ENCODE data around the gene ABCC6. TPM values are rescaled to one million over a fixed set of nuclear protein-coding genes. Genes with fewer than 3 reads are reported as not detected.
A peak's percentile ranks its signal among the peaks of the same experiment; 100 is the strongest.

Gene ABCC6
- polyA plus RNA-seq, 1 of the 3 experiments (the other 2 are of a cell fraction): 0.71 TPM

DNA sequence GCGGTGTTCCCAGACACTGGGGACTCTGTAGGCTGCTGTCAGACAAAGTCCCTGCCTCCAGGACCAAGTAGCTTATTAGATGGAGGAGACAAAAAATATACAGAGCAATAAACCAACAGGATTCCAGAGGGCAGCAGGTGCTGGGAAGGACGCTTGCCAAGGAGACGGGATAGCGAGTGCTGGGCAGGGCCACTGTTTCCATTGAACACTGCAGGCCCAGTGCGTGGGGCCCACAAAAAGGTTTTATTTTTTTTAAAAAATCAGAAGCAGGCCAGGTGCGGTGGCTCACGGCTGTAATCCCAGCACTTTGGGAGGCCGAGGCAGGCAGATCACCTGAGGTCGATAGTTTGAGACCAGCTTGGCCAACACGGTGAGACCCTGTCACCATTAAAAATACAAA lies 84.2 kb downstream of the ABCC6 start:
- POLR2A ChIA-PET: no interaction called here
- Histone ChIP-seq H3K27me3 (ENCODE audit: insufficient read depth) (no peaks in the 10 kb centered on the region), H3K4me1 (ENCODE audit: control insufficient read depth in 1 of 2, insufficient read depth in 2 of 2, low read depth in 1 of 2, low read length in 1 of 2) (peaks cover 0 to 6% of the 10 kb centered on the region in 2 experiments; a peak in 1 of 4 replicates), H3K27ac (ENCODE audit: low read depth in 2 of 2, low read length in 1 of 2) (no peak overlapping the region), H3K36me3 (replicated peaks in 1 of 2; ENCODE audit: control insufficient read depth in 1 of 2, insufficient read depth in 2 of 2, low read length in 1 of 2) (peaks cover 35 to 39% of the 10 kb centered on the region in 2 experiments), H3K9me3 (no peaks in the 10 kb centered on the region), H3F3A (replicated peaks; ENCODE audit: insufficient read depth) (peaks cover 3% of the 10 kb centered on the region), H2AFZ (ENCODE audit: low read depth) (no peak overlapping the region), H3K9ac (no peak overlapping the region), H4K20me1 (ENCODE audit: insufficient read depth) (no peaks in the 10 kb centered on the region), H3K4me2 (no peak overlapping the region), H3K9me2 (no peaks in the 10 kb centered on the region), H3K4me3 (ENCODE audit: low read depth in 2 of 2, low read length in 1 of 2) (no peak overlapping the region), H3K79me2 (ENCODE audit: insufficient read depth) (no peaks in the 10 kb centered on the region)
- no peak for TF ChIP-seq CHD2 (IDR thresholded peaks at IDR 0.05; ENCODE audit: low read length, partially characterized antibody)
- CTCF ChIA-PET: interaction anchor here (0.7 to 1.3 kb wide), 3 partner anchors 11 to 265 kb away, joined by 3 read pairs; no protein-coding TSS in a partner anchor
- WGBS (ENCODE audit: low lambda C conversion rate): over 99% methylated on average over 10 of the region's 10 CpGs
- no peak for DNase-seq

DNA sequence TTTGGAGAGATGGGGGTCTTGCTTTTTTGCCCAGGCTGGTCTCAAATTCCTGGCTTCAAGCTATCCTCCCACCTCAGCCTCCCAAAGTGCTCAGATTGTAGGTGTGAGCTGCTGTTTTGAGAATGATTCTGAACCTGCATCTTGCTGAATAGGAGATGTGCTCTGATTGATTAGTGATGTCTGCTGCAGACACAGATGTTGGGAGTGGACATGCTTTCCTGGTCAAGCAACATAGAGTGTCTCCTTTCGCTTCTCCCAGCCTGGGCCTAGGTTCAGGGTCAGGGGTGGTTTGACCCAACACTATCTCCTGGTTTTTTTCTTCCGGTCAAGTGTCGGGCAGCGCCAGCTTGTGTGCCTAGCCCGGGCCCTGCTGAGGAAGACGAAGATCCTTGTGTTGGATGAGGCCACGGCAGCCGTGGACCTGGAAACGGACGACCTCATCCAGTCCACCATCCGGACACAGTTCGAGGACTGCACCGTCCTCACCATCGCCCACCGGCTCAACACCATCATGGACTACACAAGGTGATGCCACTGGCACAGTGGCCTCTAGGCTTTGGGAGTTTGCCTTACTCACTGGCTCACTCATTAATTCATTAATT lies 85.2 kb downstream of the ABCC6 start:
- Histone ChIP-seq H3K9ac (no peak overlapping the region), H2AFZ (ENCODE audit: low read depth) (no peak overlapping the region), H3K4me1 (ENCODE audit: control insufficient read depth in 1 of 2, insufficient read depth in 2 of 2, low read depth in 1 of 2, low read length in 1 of 2) (peaks cover 0 to 6% of the 10 kb centered on the region in 2 experiments; a peak in 1 of 4 replicates), H3K9me3 (no peaks in the 10 kb centered on the region), H3K4me3 (ENCODE audit: low read depth in 2 of 2, low read length in 1 of 2) (no peak overlapping the region), H3K27me3 (ENCODE audit: insufficient read depth) (no peaks in the 10 kb centered on the region), H3K27ac (ENCODE audit: low read depth in 2 of 2, low read length in 1 of 2) (no peak overlapping the region), H3K9me2 (no peaks in the 10 kb centered on the region), H4K20me1 (ENCODE audit: insufficient read depth) (no peaks in the 10 kb centered on the region), H3K36me3 (replicated peaks in 1 of 2; ENCODE audit: control insufficient read depth in 1 of 2, insufficient read depth in 2 of 2, low read length in 1 of 2) (peaks cover 37 to 39% of the 10 kb centered on the region in 2 experiments), H3F3A (replicated peaks; ENCODE audit: insufficient read depth) (peaks cover 3% of the 10 kb centered on the region), H3K79me2 (ENCODE audit: insufficient read depth) (no peaks in the 10 kb centered on the region), H3K4me2 (no peak overlapping the region)
- WGBS (ENCODE audit: low lambda C conversion rate): 98% methylated on average over 14 of the region's 15 CpGs
- ChIA-PET CTCF (interaction anchor here (0.7 to 1.3 kb wide), 4 partner anchors 10 to 264 kb away, joined by 3 read pairs; no protein-coding TSS in a partner anchor), POLR2A (no interaction called here)
- no peak for TF ChIP-seq MXI1 (IDR thresholded peaks at IDR 0.05; ENCODE audit: low read depth, low read length)
- TF ChIP-seq, protein P1, sequence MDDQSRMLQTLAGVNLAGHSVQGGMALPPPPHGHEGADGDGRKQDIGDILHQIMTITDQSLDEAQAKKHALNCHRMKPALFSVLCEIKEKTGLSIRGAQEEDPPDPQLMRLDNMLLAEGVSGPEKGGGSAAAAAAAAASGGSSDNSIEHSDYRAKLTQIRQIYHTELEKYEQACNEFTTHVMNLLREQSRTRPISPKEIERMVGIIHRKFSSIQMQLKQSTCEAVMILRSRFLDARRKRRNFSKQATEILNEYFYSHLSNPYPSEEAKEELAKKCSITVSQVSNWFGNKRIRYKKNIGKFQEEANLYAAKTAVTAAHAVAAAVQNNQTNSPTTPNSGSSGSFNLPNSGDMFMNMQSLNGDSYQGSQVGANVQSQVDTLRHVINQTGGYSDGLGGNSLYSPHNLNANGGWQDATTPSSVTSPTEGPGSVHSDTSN (IDR thresholded peaks at IDR 0.05): no peak
- TF ChIP-seq EZH2phosphoT487 (IDR thresholded peaks at IDR 0.05; ENCODE audit: borderline replicate concordance, low read depth): no peak
- TF ChIP-seq TEAD4 (IDR thresholded peaks at IDR 0.05; ENCODE audit: borderline replicate concordance, insufficient read depth): no peak
- no peak for DNase-seq

DNA sequence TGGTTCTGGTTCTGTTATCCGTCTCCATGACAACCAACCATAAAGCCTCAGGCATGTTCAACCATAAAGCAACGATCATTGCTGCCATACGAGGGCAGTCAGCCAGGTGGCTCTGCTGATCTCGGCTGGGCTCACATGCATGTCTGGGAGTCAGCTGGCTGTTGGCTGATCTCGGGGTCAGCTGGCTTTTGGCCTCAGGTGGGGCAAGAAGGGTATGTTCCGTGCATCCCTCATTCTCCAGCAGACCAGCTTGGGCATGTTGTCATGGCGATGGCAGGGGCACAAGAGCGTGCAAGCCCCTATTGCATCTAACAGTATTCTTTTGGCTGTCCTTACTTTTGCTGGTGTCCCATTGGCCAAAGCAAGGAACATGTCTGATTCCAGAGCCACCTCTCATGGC lies 86.2 kb downstream of the ABCC6 start:
- H3K27ac ChIP-seq (ENCODE audit: low read depth in 2 of 2, low read length in 1 of 2): no peak overlapping the region
- no peaks in the 10 kb centered on the region for H3K9me3 ChIP-seq
- no peaks in the 10 kb centered on the region for H4K20me1 ChIP-seq (ENCODE audit: insufficient read depth)
- no peak overlapping the region for H3K4me2 ChIP-seq
- DNase-seq: peak; percentile 33
- TF ChIP-seq FOSL2 (IDR thresholded peaks at IDR 0.05; ENCODE audit: borderline replicate concordance, low read depth): no peak
- TF ChIP-seq, protein P1 (IDR thresholded peaks at IDR 0.05): no peak
- no peak for TF ChIP-seq RXRA (IDR thresholded peaks at IDR 0.05; ENCODE audit: borderline replicate concordance, low read depth)
- no peak for TF ChIP-seq ELF1 (IDR thresholded peaks at IDR 0.05)
- no peak for TF ChIP-seq SIN3A (IDR thresholded peaks at IDR 0.05; ENCODE audit: borderline replicate concordance, low read depth, low read length)
- TF ChIP-seq TEAD4 (IDR thresholded peaks at IDR 0.05; ENCODE audit: borderline replicate concordance, insufficient read depth): no peak
- TF ChIP-seq EZH2phosphoT487 (IDR thresholded peaks at IDR 0.05; ENCODE audit: borderline replicate concordance, low read depth): no peak
- no peak for TF ChIP-seq GABPA (IDR thresholded peaks at IDR 0.05; ENCODE audit: low read depth)
- H3F3A ChIP-seq (replicated peaks; ENCODE audit: insufficient read depth): no peaks in the 10 kb centered on the region
- H3K36me3 ChIP-seq (replicated peaks in 1 of 2; ENCODE audit: control insufficient read depth in 1 of 2, insufficient read depth in 2 of 2, low read length in 1 of 2): peaks cover 33 to 37% of the 10 kb centered on the region in 2 experiments
- WGBS (ENCODE audit: low lambda C conversion rate): 73% methylated on average over 7 of the region's 8 CpGs
- H3K9me2 ChIP-seq: no peaks in the 10 kb centered on the region
- no peaks in the 10 kb centered on the region for H3K27me3 ChIP-seq (ENCODE audit: insufficient read depth)
- ChIA-PET POLR2A (no interaction called here), CTCF (interaction anchor here (1.1 to 1.7 kb wide), 4 partner anchors 9 to 57 kb away, joined by 3 to 7 read pairs (median 3); no protein-coding TSS in a partner anchor)
- no peak overlapping the region for H2AFZ ChIP-seq (ENCODE audit: low read depth)
- H3K79me2 ChIP-seq (ENCODE audit: insufficient read depth): no peaks in the 10 kb centered on the region
- no peak overlapping the region for H3K4me3 ChIP-seq (ENCODE audit: low read depth in 2 of 2, low read length in 1 of 2)
- H3K9ac ChIP-seq: no peak overlapping the region
- peaks cover 0 to 6% of the 10 kb centered on the region in 2 experiments; a peak in 1 of 4 replicates for H3K4me1 ChIP-seq (ENCODE audit: control insufficient read depth in 1 of 2, insufficient read depth in 2 of 2, low read depth in 1 of 2, low read length in 1 of 2)

Measured in SK-N-SH (cell line).